A673 (cell line): ENCODE measurements around the gene STAB2. TPM values are rescaled to one million over a fixed set of nuclear protein-coding genes. Genes with fewer than 3 reads are reported as not detected.

Source experiments
- BruUV-seq: library from RNA; stranded (reverse); fragments of 400-500 nt; replicated peaks from 2 replicates; lab custom pipeline; 2021; lab: Mats Ljungman, UMichigan
- CTCF ChIA-PET: fragments of 300-600 bp; sonication (Branson Sonifier 250); formaldehyde crosslinking; loops from one replicate; lab custom pipeline; 2022; ENCODE audit warnings: antibody characterized with exemption; lab: Charles Lee
- POLR2A ChIA-PET: fragments of 300-600 bp; sonication (Branson Sonifier 250); formaldehyde crosslinking; loops from one replicate; lab custom pipeline; 2022; ENCODE audit warnings: antibody characterized with exemption; ENCODE audit not compliant: low non-redundant PET; lab: Charles Lee
- DNase-seq: peaks from one replicate; pipeline ENCODE4 v3.0.0-alpha.2; 2015; ENCODE audit warnings: low spot score
- H3K27ac ChIP-seq: fragments of 200-600 bp; sonication (generic); 2 replicates; pipeline ENCODE4 v1.5.1; 2016; ENCODE audit warnings: mixed run types, low read depth, mild to moderate bottlenecking, mixed read lengths, antibody characterized with exemption, low read length; ENCODE audit not compliant: poor library complexity, severe bottlenecking
- H3K27me3 ChIP-seq: fragments of 200-600 bp; sonication (generic); replicated peaks from 2 replicates; pipeline ENCODE4 v1.6.1; 2017; ENCODE audit warnings: mixed run types, low read depth, mild to moderate bottlenecking, mixed read lengths, antibody characterized with exemption, low read length; ENCODE audit not compliant: insufficient read depth, poor library complexity
- H3K36me3 ChIP-seq: fragments of 200-600 bp; sonication (generic); 2 replicates; pipeline ENCODE4 v1.6.1; 2016; ENCODE audit warnings: mixed run types, mild to moderate bottlenecking, mixed read lengths, antibody characterized with exemption, low read length; ENCODE audit not compliant: insufficient read depth, poor library complexity, severe bottlenecking
- H3K4me1 ChIP-seq: fragments of 200-600 bp; sonication (generic); 2 replicates; pipeline ENCODE4 v1.6.1; 2017; ENCODE audit warnings: mixed run types, mild to moderate bottlenecking, mixed read lengths, antibody characterized with exemption, low read length; ENCODE audit not compliant: insufficient read depth, poor library complexity, severe bottlenecking
- H3K4me3 ChIP-seq: fragments of 200-600 bp; sonication (generic); 2 replicates; pipeline ENCODE4 v1.5.1; 2016; ENCODE audit warnings: low read depth, mixed run types, mild to moderate bottlenecking, mixed read lengths, low read length; ENCODE audit not compliant: poor library complexity, severe bottlenecking
- H3K9me3 ChIP-seq: fragments of 200-600 bp; sonication (generic); 2 replicates; pipeline ENCODE4 v1.6.1; 2016; ENCODE audit warnings: mixed run types, low read depth, mild to moderate bottlenecking, mixed read lengths, antibody characterized with exemption, low read length; ENCODE audit not compliant: poor library complexity, severe bottlenecking
- EZH2 ChIP-seq: fragments of 200-600 bp; sonication (generic); IDR thresholded peaks from 2 replicates; pipeline ENCODE4 v1.6.1; 2017; ENCODE audit warnings: borderline replicate concordance, low read depth, mild to moderate bottlenecking, mixed read lengths, antibody characterized with exemption, low read length; ENCODE audit not compliant: poor library complexity, severe bottlenecking
- intact Hi-C: fragments of 100-400 bp; cut with micrococcal nuclease; formaldehyde crosslinking; loops from one replicate; pipeline ENCODE4 v1.10.0; 2022; ENCODE audit not compliant: unreplicated experiment
- total RNA-seq: library from RNA; stranded (reverse); gene quantifications from 2 replicates; pipeline ENCODE4 v1.2.3, GENCODE V29; 2021
- TF ChIP-seq, protein P1 (sequence below): fragments of 300-800, 200-600 bp; sonication (generic); conservative IDR thresholded peaks from 2 replicates; pipeline ENCODE4 v1.5.1; 2017; ENCODE audit warnings: low read depth, mild to moderate bottlenecking, antibody characterized with exemption, low read length, moderate library complexity, mixed read lengths

Gene STAB2
- total RNA-seq, 1 experiment from 2014 or later = not detected

DNA sequence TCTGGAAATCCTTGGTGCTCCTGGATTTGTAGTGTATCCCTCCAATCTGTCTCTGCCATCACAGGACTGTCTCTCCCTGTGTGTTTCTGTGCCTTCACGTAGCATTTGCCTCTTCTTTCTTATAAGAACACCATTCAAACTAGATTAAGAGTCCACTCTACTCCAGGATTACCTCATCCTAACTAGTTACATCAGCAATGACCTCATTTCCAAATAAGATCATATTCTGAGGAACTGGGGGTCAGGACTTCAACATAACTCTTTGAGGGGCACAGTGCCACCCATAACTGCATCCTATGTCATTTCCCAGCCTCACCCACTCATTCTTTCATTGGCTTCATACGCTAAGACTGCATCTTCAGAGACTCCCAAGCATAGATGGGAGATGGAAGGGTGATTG, 147.8 kb downstream of the STAB2 start:
- POLR2A ChIA-PET = no interaction called here
- TF ChIP-seq, protein P1, sequence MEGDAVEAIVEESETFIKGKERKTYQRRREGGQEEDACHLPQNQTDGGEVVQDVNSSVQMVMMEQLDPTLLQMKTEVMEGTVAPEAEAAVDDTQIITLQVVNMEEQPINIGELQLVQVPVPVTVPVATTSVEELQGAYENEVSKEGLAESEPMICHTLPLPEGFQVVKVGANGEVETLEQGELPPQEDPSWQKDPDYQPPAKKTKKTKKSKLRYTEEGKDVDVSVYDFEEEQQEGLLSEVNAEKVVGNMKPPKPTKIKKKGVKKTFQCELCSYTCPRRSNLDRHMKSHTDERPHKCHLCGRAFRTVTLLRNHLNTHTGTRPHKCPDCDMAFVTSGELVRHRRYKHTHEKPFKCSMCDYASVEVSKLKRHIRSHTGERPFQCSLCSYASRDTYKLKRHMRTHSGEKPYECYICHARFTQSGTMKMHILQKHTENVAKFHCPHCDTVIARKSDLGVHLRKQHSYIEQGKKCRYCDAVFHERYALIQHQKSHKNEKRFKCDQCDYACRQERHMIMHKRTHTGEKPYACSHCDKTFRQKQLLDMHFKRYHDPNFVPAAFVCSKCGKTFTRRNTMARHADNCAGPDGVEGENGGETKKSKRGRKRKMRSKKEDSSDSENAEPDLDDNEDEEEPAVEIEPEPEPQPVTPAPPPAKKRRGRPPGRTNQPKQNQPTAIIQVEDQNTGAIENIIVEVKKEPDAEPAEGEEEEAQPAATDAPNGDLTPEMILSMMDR = no peak
- no peak for TF ChIP-seq EZH2

DNA sequence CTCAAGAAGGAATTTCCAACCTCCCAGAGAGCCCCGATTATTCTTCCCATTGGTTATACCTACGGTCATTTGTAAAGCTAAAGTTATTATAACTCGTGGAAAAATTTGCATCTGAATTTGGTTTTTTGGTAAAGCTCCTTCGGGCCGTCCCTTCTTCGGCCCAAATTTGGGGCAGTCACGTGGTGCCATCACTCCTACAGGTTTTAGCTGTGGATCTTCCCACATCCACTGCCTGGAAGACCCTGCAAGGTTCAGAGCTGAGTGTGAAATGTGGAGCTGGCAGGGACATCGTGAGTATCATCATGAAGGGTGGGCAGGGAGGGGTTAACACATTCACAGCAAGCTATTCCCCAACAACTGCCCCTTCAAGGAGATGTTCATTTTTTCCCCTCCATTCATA, 148.2 kb downstream of the STAB2 start:
- BruUV-seq = no TSS peak
- H3K9me3 ChIP-seq = no peaks in the 10 kb centered on the region
- CTCF ChIA-PET = no interaction called here

More for the DNA sequence above, 147.8 kb downstream of the STAB2 start:
- Histone ChIP-seq H3K36me3 (no peaks in the 10 kb centered on the region), H3K9me3 (no peaks in the 10 kb centered on the region), H3K27ac (no peak overlapping the region), H3K4me1 (no peaks in the 10 kb centered on the region), H3K27me3 (peaks cover 4% of the 10 kb centered on the region), H3K4me3 (no peak overlapping the region)
- no peak for DNase-seq
- CTCF ChIA-PET = no interaction called here
- no TSS peak for BruUV-seq
- intact Hi-C loops = no loop called here

DNA sequence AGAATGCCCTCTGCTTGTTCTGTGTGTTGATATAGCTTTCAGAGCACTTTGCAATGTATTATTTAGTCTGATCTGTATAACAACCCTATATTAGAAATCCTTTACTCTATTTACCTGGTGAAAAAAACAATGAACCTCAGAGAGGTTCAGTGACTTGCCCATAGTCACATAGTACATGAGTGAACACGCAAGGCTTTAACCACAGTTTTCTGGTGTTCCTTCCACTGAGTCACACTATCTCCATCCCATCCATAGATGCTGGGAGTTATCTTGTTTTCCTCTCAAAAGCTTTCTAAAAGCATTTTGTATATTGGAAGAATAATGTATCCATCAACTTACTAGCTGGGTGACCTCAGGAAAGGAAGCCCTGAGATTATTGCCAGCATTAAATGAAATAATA, 149.5 kb downstream of the STAB2 start:
- ChIA-PET CTCF (no interaction called here), POLR2A (no interaction called here)
- H3K36me3 ChIP-seq = no peaks in the 10 kb centered on the region
- H3K27me3 ChIP-seq = no peaks in the 10 kb centered on the region
- H3K9me3 ChIP-seq = no peaks in the 10 kb centered on the region
- H3K4me3 ChIP-seq = no peak overlapping the region
- H3K4me1 ChIP-seq = no peaks in the 10 kb centered on the region
- BruUV-seq = no TSS peak
- DNase-seq = no peak
- intact Hi-C loops = no loop called here
- H3K27ac ChIP-seq = no peak overlapping the region
- TF ChIP-seq EZH2 = no peak
- TF ChIP-seq, protein P1 = no peak

More for the DNA sequence above, 148.2 kb downstream of the STAB2 start:
- no peaks in the 10 kb centered on the region for H3K4me1 ChIP-seq
- no peak overlapping the region for H3K27ac ChIP-seq
- intact Hi-C loops = no loop called here
- POLR2A ChIA-PET = no interaction called here
- DNase-seq = no peak
- H3K4me3 ChIP-seq = no peak overlapping the region
- no peaks in the 10 kb centered on the region for H3K27me3 ChIP-seq
- no peaks in the 10 kb centered on the region for H3K36me3 ChIP-seq
- TF ChIP-seq EZH2 = no peak
- TF ChIP-seq, protein P1 = no peak
